Hepatocyte (in vitro differentiated cells): ENCODE data around the gene HES3. TPM values are rescaled to one million over a fixed set of nuclear protein-coding genes. Genes with fewer than 3 reads are reported as not detected.

Experiments used
- DNase-seq: peaks from one replicate; pipeline ENCODE4 v3.0.0-alpha.2; 2016; ENCODE audit warnings: low spot score
- H2AFZ ChIP-seq: fragments of 200-600 bp; sonication (generic); 2 replicates; pipeline ENCODE4 v1.6.0; 2016; ENCODE audit warnings: antibody characterized with exemption, mild to moderate bottlenecking
- H3K27ac ChIP-seq: fragments of 200-600 bp; sonication (generic); 2 replicates; pipeline ENCODE4 v1.5.1; 2016; ENCODE audit warnings: mild to moderate bottlenecking
- H3K27me3 ChIP-seq: fragments of 200-600 bp; sonication (generic); 2 replicates; pipeline ENCODE4 v1.6.1; 2016
- H3K36me3 ChIP-seq: fragments of 200-600 bp; sonication (generic); replicated peaks from 2 replicates; pipeline ENCODE4 v1.5.1; 2016; ENCODE audit warnings: low read depth; ENCODE audit not compliant: insufficient read depth
- H3K4me1 ChIP-seq: fragments of 200-600 bp; sonication (generic); 2 replicates; pipeline ENCODE4 v1.5.1; 2016; ENCODE audit warnings: mild to moderate bottlenecking, moderate library complexity; ENCODE audit not compliant: insufficient read depth
- H3K4me2 ChIP-seq: fragments of 200-600 bp; sonication (generic); 2 replicates; pipeline ENCODE4 v1.6.0; 2016
- H3K4me3 ChIP-seq: fragments of 200-600 bp; sonication (generic); 2 replicates; pipeline ENCODE4 v1.5.1; 2016; ENCODE audit warnings: mild to moderate bottlenecking
- H3K79me2 ChIP-seq: fragments of 200-600 bp; sonication (generic); 2 replicates; pipeline ENCODE4 v1.6.0; 2017; ENCODE audit warnings: mild to moderate bottlenecking
- H3K9me2 ChIP-seq: fragments of 200-600 bp; sonication (generic); replicated peaks from 2 replicates; pipeline ENCODE4 v1.6.0; 2017; ENCODE audit warnings: mild to moderate bottlenecking; ENCODE audit not compliant: insufficient read depth
- H3K9me3 ChIP-seq: fragments of 200-600 bp; sonication (generic); 2 replicates; pipeline ENCODE4 v1.5.1; 2016; ENCODE audit warnings: low read depth, mild to moderate bottlenecking
- H4K20me1 ChIP-seq: fragments of 200-600 bp; sonication (generic); 2 replicates; pipeline ENCODE4 v1.6.0; 2016; ENCODE audit warnings: mild to moderate bottlenecking; ENCODE audit not compliant: insufficient read depth, poor library complexity, severe bottlenecking
- CTCF ChIP-seq: fragments of 200-600 bp; sonication (generic); IDR thresholded peaks from 2 replicates; pipeline ENCODE4 v1.5.1; 2016; ENCODE audit warnings: antibody characterized with exemption, mild to moderate bottlenecking; ENCODE audit not compliant: poor library complexity
- EZH2 ChIP-seq: fragments of 200-600 bp; sonication (generic); IDR thresholded peaks from 2 replicates; pipeline ENCODE4 v1.6.1; 2016; ENCODE audit warnings: antibody characterized with exemption, mild to moderate bottlenecking, borderline replicate concordance
- EZH2phosphoT487 ChIP-seq: fragments of 200-600 bp; sonication (generic); IDR thresholded peaks from one replicate; pipeline ENCODE4 v1.6.1; 2018; ENCODE audit warnings: antibody characterized with exemption, mild to moderate bottlenecking, low read depth, moderate library complexity; ENCODE audit not compliant: unreplicated experiment, severe bottlenecking
- WGBS: methylation state at CpG from one replicate; pipeline ENCODE4 v1.1.6; 2016; ENCODE audit warnings: low lambda C conversion rate; ENCODE audit errors: missing lambda C conversion rate; 5-methylcytosine and 5-hydroxymethylcytosine counted together
- polyA plus RNA-seq: library from polyadenylated mRNA; unstranded; fragments of >200 nt; fragmentation: Nextera tagmentation; extraction: Ambion mirVana; gene quantifications from 2 replicates; pipeline ENCODE4 v1.2.1, GENCODE V29; 2016
- total RNA-seq: library from RNA; depleted of rRNA; stranded (reverse); fragments of >200 nt; gene quantifications from 2 replicates; pipeline ENCODE4 v1.2.3, GENCODE V29; 2014

HES3 gene
- total and polyA plus RNA-seq, 2 experiments from 2014 or later: not detected

GRCh38 chr1:6279066-6279465, 35.1 kb downstream of the HES3 start:
- Histone ChIP-seq H3K27me3 (no peaks in the 10 kb centered on the region), H3K4me1 (peaks cover 6% of the 10 kb centered on the region), H3K4me2 (no peak overlapping the region), H3K9me2 (no peaks in the 10 kb centered on the region), H3K36me3 (no peaks in the 10 kb centered on the region), H3K4me3 (no peak overlapping the region), H3K79me2 (no peaks in the 10 kb centered on the region), H3K9me3 (no peaks in the 10 kb centered on the region), H2AFZ (no peak overlapping the region), H4K20me1 (no peaks in the 10 kb centered on the region), H3K27ac (no peak overlapping the region)
- DNase-seq: no peak
- no peak for TF ChIP-seq CTCF
- TF ChIP-seq EZH2: no peak
- no peak for TF ChIP-seq EZH2phosphoT487
- whole genome bisulfite sequencing: 94% methylated on average over 10 of the region's 10 CpGs

GRCh38 chr1:6279613-6280383, 35.8 kb downstream of the HES3 start:
- DNase-seq: no peak
- Histone ChIP-seq H3K36me3 (no peaks in the 10 kb centered on the region), H2AFZ (no peak overlapping the region), H3K4me3 (no peak overlapping the region), H4K20me1 (no peaks in the 10 kb centered on the region), H3K27ac (no peak overlapping the region), H3K4me2 (no peak overlapping the region), H3K79me2 (no peaks in the 10 kb centered on the region), H3K9me2 (no peaks in the 10 kb centered on the region), H3K9me3 (no peaks in the 10 kb centered on the region), H3K4me1 (peaks cover 6% of the 10 kb centered on the region), H3K27me3 (no peaks in the 10 kb centered on the region)
- WGBS: 92% methylated on average over 20 of the region's 31 CpGs
- TF ChIP-seq CTCF (no peak), EZH2 (no peak)

- no peak for TF ChIP-seq CTCF
- no peak for TF ChIP-seq EZH2phosphoT487
- no peak for TF ChIP-seq EZH2
- WGBS: 85% methylated on average over 32 of the region's 33 CpGs
- Histone ChIP-seq H3K4me2 (no peak overlapping the region), H3K27ac (no peak overlapping the region), H3K27me3 (no peaks in the 10 kb centered on the region), H3K4me1 (peaks cover 3% of the 10 kb centered on the region), H3K9me2 (no peaks in the 10 kb centered on the region), H3K36me3 (no peaks in the 10 kb centered on the region), H3K79me2 (no peaks in the 10 kb centered on the region), H4K20me1 (no peaks in the 10 kb centered on the region), H3K4me3 (no peak overlapping the region), H2AFZ (no peak overlapping the region), H3K9me3 (no peaks in the 10 kb centered on the region)
- no peak for DNase-seq
These were observed 36.9 kb downstream of the HES3 start for GRCh38 chr1:6280761-6281451.
